Right renal pelvis (tissue), 4 donors: ENCODE results near the gene PLCG1. TPM values are rescaled to one million over a fixed set of nuclear protein-coding genes. Genes with fewer than 3 reads are reported as not detected.
"Not testable (repeated sequence)": the region's sequence is repeated elsewhere in the genome, so short reads cannot be mapped to it uniquely, and the experiment has no call there.

ENCODE experiments used
- DNase-seq, 4 donors: peaks; one replicate each; pipeline ENCODE4 v3.0.0-alpha.2; 2013; ENCODE audit warnings: low read depth in 4 of 4, low spot score in 3 of 4, missing footprints in 1 of 4
- polyA plus RNA-seq, 4 donors: library from polyadenylated mRNA; unstranded; fragments of 120-200 nt; gene quantifications; one replicate each; pipeline ENCODE4 v1.2.1, GENCODE V29; 2013; ENCODE audit not compliant: insufficient read length in 4 of 4

The PLCG1 gene
- polyA plus RNA-seq, result 100 to 1,000 TPM; 122 to 150 (median 133) TPM

GRCh38 chr20:41136680-41137613 lies at the start of gene PLCG1:
Gene PLCG1, plus strand, starts transcription at chr20:41137543. Its CDS starts 99 bp downstream, at chr20:41137642.
- peak; percentile 76 to 81 (median 78) for DNase-seq

GRCh38 chr20:41087777-41088176 lies 49.6 kb upstream of the PLCG1 start:
- no peak for DNase-seq

GRCh38 chr20:41089555-41089954 lies 47.8 kb upstream of the PLCG1 start:
- DNase-seq, result no peak

GRCh38 chr20:41091927-41092326 lies 45.4 kb upstream of the PLCG1 start:
- DNase-seq, result no peak

- DNase-seq, result no peak
Measured at GRCh38 chr20:41094353-41095055, 42.8 kb upstream of the PLCG1 start.

GRCh38 chr20:41095110-41095969 lies 42.0 kb upstream of the PLCG1 start:
- DNase-seq, result peak in 3 of 4 donors; percentile 36 to 46 (median 43)

GRCh38 chr20:41098703-41099250 lies 38.6 kb upstream of the PLCG1 start:
- DNase-seq, result no peak

GRCh38 chr20:41100001-41100480 lies 37.3 kb upstream of the PLCG1 start:
- no peak for DNase-seq

- no peak for DNase-seq
Measured at GRCh38 chr20:41101660-41102059, 35.7 kb upstream of the PLCG1 start.

GRCh38 chr20:41108531-41108930 lies 28.8 kb upstream of the PLCG1 start:
- DNase-seq, result no peak

GRCh38 chr20:41110012-41110411 lies 27.3 kb upstream of the PLCG1 start:
- no peak for DNase-seq

- DNase-seq, result no peak
Measured at GRCh38 chr20:41110930-41111577, 26.3 kb upstream of the PLCG1 start.

- DNase-seq, result no peak
Measured at GRCh38 chr20:41111578-41111951, 25.8 kb upstream of the PLCG1 start.

- no peak for DNase-seq
Measured at GRCh38 chr20:41116282-41116956, 20.9 kb upstream of the PLCG1 start.

GRCh38 chr20:41118159-41118558 lies 19.2 kb upstream of the PLCG1 start:
- DNase-seq, result not testable (repeated sequence)

GRCh38 chr20:41118632-41119031 lies 18.7 kb upstream of the PLCG1 start:
- DNase-seq, result no peak

GRCh38 chr20:41119614-41120561 lies 17.5 kb upstream of the PLCG1 start:
- DNase-seq, result no peak

- DNase-seq, result no peak
Measured at GRCh38 chr20:41121399-41121798, 15.9 kb upstream of the PLCG1 start.
